ENCODE results near the gene HSD17B2.

The HSD17B2 gene

DNA sequence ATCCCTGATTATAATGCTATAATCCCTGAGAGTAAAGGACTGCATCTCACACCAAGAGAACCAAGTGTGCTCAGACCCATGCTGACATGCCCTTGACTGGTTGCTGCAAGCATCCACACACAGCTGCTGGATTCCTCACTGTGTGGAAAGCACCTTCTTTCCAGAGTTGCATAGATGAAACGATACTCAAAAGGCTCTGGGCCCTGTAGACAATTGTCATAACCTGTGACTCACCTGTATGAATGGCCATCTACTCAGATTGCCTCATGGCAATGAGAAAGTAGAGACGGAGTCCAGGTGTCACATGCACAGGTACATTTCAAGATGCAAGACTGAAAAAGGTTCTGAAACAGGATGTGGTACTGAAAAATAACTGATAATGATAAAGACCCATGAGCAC lies 76.9 kb downstream of the HSD17B2 start:
- TF ChIP-seq CTCF (conservative IDR thresholded peaks at IDR 0.05), result no peak
- no peak for TF ChIP-seq ZFX (IDR thresholded peaks at IDR 0.05)
- H3K27ac ChIP-seq, result no peak overlapping the region

- H3K27ac ChIP-seq, result no peak overlapping the region
- TF ChIP-seq ZFX (IDR thresholded peaks at IDR 0.05) (no peak), CTCF (conservative IDR thresholded peaks at IDR 0.05) (no peak)
Measured at GRCh38 chr16:82113741-82114140, 78.7 kb downstream of the HSD17B2 start.

- H3K27ac ChIP-seq, result no peak overlapping the region
- TF ChIP-seq CTCF (conservative IDR thresholded peaks at IDR 0.05), result no peak
- no peak for TF ChIP-seq ZFX (IDR thresholded peaks at IDR 0.05)
Measured at GRCh38 chr16:82116535-82116934, 81.5 kb downstream of the HSD17B2 start.

DNA sequence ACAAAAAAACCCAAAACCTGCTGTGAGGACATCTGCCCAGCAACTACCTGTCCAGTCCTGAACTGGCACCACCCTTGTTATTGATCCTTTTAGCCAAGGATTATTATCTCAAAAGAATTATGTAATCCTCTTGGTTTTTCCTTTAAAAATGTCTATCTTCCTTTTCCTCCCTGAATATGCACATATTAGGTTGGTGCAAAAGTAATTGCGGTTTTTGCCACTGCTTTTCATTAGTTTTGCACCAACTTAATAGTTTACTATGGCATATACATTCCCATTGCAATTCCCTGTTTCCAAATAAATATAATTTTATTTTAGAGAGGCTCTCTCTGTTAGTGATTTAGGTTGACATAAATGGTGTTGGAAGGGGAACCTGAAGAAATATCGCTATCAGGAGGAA lies 83.7 kb downstream of the HSD17B2 start:
- TF ChIP-seq ZFX (IDR thresholded peaks at IDR 0.05), result no peak
- TF ChIP-seq CTCF (conservative IDR thresholded peaks at IDR 0.05), result no peak
- H3K27ac ChIP-seq, result no peak overlapping the region

DNA sequence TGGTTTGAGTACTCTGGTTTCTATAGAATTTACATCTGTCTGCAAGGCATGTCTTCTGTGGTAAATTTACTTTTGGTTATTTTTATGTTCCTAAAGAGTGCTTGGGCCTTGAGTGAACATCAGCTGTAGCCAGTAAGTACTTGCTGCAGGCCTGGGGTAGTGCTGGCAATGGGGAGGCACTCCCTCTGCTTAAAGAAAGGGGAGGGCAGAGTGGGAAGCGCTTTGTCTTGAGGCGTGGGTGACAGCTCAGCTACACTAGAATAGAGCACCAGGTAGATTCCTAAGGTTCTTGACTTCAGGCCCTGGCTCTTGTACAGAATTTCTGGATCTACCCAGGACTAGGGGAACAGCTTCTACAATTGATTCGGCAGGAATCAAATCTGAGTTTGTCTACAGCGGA lies 84.4 kb downstream of the HSD17B2 start:
- H3K27ac ChIP-seq, result no peak overlapping the region
- no peak for TF ChIP-seq CTCF (conservative IDR thresholded peaks at IDR 0.05)
- TF ChIP-seq ZFX (IDR thresholded peaks at IDR 0.05), result no peak

DNA sequence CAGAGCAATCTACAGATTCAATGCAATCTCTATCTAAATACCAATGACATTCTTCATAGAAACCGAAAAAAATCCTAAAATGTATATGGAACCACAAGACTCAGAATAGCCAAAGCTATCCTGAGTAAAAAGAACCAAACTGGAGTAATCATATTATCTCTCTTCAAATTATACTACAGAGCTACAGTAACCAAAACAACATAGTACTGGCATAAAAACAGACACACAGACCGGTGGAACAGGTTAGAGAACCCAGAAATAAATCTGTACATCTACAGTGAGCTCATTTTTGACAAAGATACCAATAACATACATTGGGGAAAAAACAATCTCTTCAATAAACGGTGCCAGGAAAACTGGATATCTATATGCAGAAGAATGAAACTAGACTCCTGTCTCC lies 89.6 kb downstream of the HSD17B2 start:
- TF ChIP-seq ZFX (IDR thresholded peaks at IDR 0.05) (no peak), CTCF (conservative IDR thresholded peaks at IDR 0.05) (no peak)

GRCh38 chr16:82129881-82130280 lies 94.8 kb downstream of the HSD17B2 start:
- TF ChIP-seq CTCF (conservative IDR thresholded peaks at IDR 0.05) (no peak), ZFX (IDR thresholded peaks at IDR 0.05) (no peak)

More for the DNA sequence above, 89.6 kb downstream of the HSD17B2 start:
- no peak overlapping the region for H3K27ac ChIP-seq

More at GRCh38 chr16:82129881-82130280, 94.8 kb downstream of the HSD17B2 start:
- no peak overlapping the region for H3K27ac ChIP-seq
